MCF 10A (cell line): Measurements from ENCODE around the gene IL31. TPM values are rescaled to one million over a fixed set of nuclear protein-coding genes. Genes with fewer than 3 reads are reported as not detected.
A peak's percentile ranks its signal among the peaks of the same experiment; 100 is the strongest.
"Not testable (repeated sequence)": the region's sequence is repeated elsewhere in the genome, so short reads cannot be mapped to it uniquely, and the experiment has no call there.

Experiments used
- BruUV-seq: library from RNA; stranded (reverse); fragments of 400-500 nt; replicated peaks from 2 replicates; lab custom pipeline; 2021; lab: Mats Ljungman, UMichigan
- CTCF ChIA-PET: fragments of 300-600 bp; sonication (Branson Sonifier 250); formaldehyde crosslinking; extraction: SDS; loops from one replicate; lab custom pipeline; 2021; ENCODE audit warnings: antibody characterized with exemption, inconsistent platforms; lab: Yijun Ruan, JAX
- POLR2A ChIA-PET: fragments of 300-600, 350-650 bp; sonication (Branson Sonifier 250); formaldehyde crosslinking; extraction: SDS; loops from one replicate; lab custom pipeline; 2020; ENCODE audit warnings: antibody characterized with exemption, inconsistent platforms; lab: Yijun Ruan, JAX
- DNase-seq: peaks from one replicate; pipeline ENCODE4 v3.0.0-alpha.2; 2018; ENCODE audit not compliant: unreplicated experiment
- H3K27ac Mint-ChIP-seq: one replicate; pipeline ENCODE4 v1.8.0; 2022; ENCODE audit warnings: mild to moderate bottlenecking, low read depth, mixed read lengths; ENCODE audit not compliant: unreplicated experiment
- H3K27me3 Mint-ChIP-seq: one replicate; pipeline ENCODE4 v1.8.0; 2022; ENCODE audit warnings: mixed read lengths; ENCODE audit not compliant: insufficient read depth, unreplicated experiment
- H3K36me3 Mint-ChIP-seq: one replicate; pipeline ENCODE4 v1.8.0; 2022; ENCODE audit warnings: mild to moderate bottlenecking, moderate library complexity, mixed read lengths; ENCODE audit not compliant: insufficient read depth, unreplicated experiment
- H3K4me1 Mint-ChIP-seq: one replicate; pipeline ENCODE4 v1.8.0; 2022; ENCODE audit warnings: mixed read lengths; ENCODE audit not compliant: insufficient read depth, unreplicated experiment
- H3K4me3 Mint-ChIP-seq: one replicate; pipeline ENCODE4 v1.8.0; 2022; ENCODE audit warnings: mild to moderate bottlenecking, moderate library complexity, mixed read lengths; ENCODE audit not compliant: unreplicated experiment
- H3K9me3 Mint-ChIP-seq: one replicate; pipeline ENCODE4 v1.8.0; 2022; ENCODE audit warnings: mixed read lengths; ENCODE audit not compliant: unreplicated experiment
- intact Hi-C: fragments of 100-400 bp; cut with micrococcal nuclease; formaldehyde crosslinking; loops from 2 replicates; pipeline ENCODE4 v1.14.1; 2022
- total RNA-seq: library from RNA; stranded (reverse); gene quantifications from 2 replicates; pipeline ENCODE4 v1.2.3, GENCODE V29; 2022
- TF ChIP-seq, protein P1 (sequence below): fragments of 200-600 bp; IDR thresholded peaks from one replicate; pipeline ENCODE4 v1.8.0; 2022; ENCODE audit warnings: antibody characterized with exemption, mild to moderate bottlenecking; ENCODE audit not compliant: unreplicated experiment

Gene IL31
- total RNA-seq, 1 experiment from 2014 or later, result not detected

DNA sequence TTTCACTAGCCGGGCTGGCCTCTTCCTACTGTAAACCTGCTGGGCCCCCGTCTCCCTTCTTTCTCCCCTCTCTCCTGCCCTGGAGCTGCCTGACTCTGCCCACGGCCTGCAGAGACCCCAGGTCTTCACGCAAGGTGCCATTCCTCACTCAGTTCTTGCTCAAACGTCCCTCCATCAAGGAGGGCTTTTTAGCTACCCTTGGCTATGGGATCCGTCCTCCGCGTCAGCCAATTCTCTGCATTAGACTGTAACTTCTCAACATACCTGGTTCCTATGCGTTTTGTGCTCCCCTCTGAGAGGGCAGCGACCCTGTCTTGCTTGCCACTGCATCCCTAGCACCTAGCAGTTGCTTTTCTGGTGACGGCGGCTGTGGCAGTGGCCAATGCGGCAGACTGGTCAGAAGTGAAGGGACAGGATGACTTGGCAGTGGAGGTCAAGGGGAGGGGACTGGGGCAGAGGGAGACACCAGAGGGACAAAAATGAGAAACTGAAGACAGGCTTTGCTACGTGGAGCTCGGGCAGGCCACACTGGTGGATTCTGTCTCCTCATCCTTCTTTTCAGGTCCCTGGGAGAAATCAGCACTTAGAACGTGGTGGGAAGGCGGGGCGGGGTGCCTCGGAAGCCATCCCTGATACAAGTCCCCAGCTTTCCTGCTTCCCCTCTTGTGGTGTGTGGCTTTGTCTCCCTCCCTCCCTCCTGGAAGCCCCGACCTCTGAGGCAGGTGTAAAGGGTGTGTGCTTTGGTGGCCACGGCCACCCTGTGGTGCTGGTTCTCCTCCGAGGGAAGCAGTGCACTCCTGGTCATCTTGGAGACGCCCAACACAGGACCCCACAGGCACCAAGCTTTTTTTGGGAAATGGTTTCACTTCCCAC is 31.3 kb upstream of the IL31 start:
- CTCF ChIA-PET, result interaction anchor here (0.6 to 1.2 kb wide), 2 partner anchors 10 to 700 kb away, joined by 3 to 4 read pairs; no protein-coding TSS in a partner anchor
- Mint-ChIP-seq H3K27ac (no peak overlapping the region), H3K36me3 (peaks cover 48% of the 10 kb centered on the region), H3K4me1 (peaks cover 6% of the 10 kb centered on the region), H3K4me3 (peak overlapping the region; percentile 59), H3K9me3 (no peaks in the 10 kb centered on the region), H3K27me3 (no peaks in the 10 kb centered on the region)
- POLR2A ChIA-PET, result interaction anchor here (0.7 to 5.1 kb wide), 4 partner anchors 10 to 19 kb away, joined by 4 to 23 read pairs (median 4); partner anchors contain the start of gene DIABLO
- intact Hi-C loops, result no loop called here
- DNase-seq, result no peak
- BruUV-seq, result no TSS peak
- TF ChIP-seq, protein P1, sequence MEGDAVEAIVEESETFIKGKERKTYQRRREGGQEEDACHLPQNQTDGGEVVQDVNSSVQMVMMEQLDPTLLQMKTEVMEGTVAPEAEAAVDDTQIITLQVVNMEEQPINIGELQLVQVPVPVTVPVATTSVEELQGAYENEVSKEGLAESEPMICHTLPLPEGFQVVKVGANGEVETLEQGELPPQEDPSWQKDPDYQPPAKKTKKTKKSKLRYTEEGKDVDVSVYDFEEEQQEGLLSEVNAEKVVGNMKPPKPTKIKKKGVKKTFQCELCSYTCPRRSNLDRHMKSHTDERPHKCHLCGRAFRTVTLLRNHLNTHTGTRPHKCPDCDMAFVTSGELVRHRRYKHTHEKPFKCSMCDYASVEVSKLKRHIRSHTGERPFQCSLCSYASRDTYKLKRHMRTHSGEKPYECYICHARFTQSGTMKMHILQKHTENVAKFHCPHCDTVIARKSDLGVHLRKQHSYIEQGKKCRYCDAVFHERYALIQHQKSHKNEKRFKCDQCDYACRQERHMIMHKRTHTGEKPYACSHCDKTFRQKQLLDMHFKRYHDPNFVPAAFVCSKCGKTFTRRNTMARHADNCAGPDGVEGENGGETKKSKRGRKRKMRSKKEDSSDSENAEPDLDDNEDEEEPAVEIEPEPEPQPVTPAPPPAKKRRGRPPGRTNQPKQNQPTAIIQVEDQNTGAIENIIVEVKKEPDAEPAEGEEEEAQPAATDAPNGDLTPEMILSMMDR, result no peak

DNA sequence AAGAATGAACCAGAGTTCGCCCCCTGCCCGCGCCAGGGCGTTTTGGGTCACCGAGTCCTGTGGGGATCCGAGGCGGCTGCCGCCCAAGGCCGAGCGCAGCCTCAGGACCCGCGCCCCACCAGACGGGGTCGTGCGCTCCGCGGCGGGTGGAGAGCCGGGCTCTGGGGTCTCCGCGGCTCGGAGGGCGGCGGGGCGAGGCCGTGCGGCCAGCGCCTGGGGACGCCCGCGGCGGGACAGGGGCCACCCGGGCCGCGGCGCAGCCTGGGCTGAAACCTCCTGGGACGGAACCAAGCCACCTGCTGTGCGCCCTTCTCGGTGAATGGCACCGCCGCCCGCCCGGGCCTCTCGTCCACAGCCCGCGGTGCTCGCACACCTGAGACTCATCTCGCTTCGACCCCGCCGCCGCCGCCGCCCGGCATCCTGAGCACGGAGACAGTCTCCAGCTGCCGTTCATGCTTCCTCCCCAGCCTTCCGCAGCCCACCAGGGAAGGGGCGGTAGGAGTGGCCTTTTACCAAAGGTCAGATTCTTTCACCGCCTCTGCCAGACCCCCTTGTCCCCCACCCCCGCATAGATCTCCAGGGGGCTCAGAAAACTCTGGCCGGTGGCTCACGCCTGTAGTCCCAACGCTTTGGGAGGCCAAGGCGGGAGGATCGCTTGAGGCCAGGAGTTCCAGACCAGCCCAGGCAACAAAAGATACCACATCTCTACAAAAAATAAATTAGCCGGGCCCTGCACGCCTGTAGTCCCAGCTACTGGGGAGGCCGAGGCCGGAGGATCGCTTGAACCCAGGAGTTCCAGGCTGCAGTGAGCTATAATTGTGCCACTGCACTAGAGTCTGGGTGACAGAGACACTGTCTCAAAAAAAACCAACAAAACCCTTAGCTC is 30.4 kb upstream of the IL31 start:
- H3K27ac Mint-ChIP-seq, result no peak overlapping the region
- BruUV-seq, result no TSS peak
- H3K4me3 Mint-ChIP-seq, result peak overlapping the region; percentile 59
- CTCF ChIA-PET, result interaction anchor here (1.2 kb wide), 1 partner anchor 11 kb away, joined by 3 read pairs; no protein-coding TSS in a partner anchor
- POLR2A ChIA-PET, result interaction anchor here (1.0 to 5.1 kb wide), 4 partner anchors 10 to 72 kb away, joined by 5 to 23 read pairs (median 13); partner anchors contain the start of gene DIABLO
- no peak for DNase-seq
- peaks cover 39% of the 10 kb centered on the region for H3K36me3 Mint-ChIP-seq
- H3K9me3 Mint-ChIP-seq, result no peaks in the 10 kb centered on the region
- H3K4me1 Mint-ChIP-seq, result peaks cover 6% of the 10 kb centered on the region
- intact Hi-C loops, result no loop called here
- H3K27me3 Mint-ChIP-seq, result no peaks in the 10 kb centered on the region
- TF ChIP-seq, protein P1, result no peak

DNA sequence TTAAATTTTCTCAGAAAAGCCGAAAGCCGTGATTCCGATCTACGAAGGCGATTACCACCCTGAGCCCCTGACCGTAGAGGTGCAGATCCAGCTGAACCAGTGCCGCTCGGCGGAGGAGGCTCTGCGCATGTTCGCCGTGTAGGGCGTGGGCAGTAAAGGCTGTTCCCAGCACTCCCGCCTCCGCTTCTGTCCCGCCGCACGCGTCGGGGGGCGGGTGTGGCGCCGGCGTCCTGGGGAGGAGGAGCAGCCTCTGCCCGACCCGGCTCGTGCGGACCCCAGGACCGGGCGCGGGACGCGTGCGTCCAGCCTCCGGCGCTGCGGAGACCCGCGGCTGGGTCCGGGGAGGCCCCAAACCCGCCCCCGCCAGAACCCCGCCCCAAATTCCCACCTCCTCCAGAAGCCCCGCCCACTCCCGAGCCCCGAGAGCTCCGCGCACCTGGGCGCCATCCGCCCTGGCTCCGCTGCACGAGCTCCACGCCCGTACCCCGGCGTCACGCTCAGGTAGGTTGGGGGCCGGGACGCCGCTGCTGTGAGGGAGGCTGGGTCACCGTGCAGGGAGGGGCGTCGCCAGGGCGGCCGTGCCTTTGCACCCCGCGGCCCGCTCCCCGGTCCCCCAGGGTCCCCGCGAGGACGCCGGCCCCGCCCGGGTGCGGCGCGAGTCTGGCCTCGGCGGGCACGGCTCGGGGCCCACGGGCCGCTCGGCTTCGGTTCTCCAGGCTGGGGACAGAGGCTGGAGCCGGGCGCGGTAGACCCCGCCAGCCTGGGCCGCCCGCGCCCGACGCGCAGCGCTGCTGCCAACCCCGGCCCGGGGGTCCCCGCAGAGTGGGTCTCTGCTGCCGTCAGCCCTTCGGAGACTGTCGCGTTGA is 29.5 kb upstream of the IL31 start, which contains the start of gene B3GNT4:
Gene B3GNT4, plus strand, starts transcription at position 409 of the 866 bp plus-strand sequence. CDS start 910 bp downstream, outside the sequence.
- Mint-ChIP-seq H3K4me1 (peaks cover 6% of the 10 kb centered on the region), H3K27ac (no peak within 1 kb of the TSS), H3K4me3 (peak within 1 kb of the TSS; percentile 77), H3K9me3 (no peaks in the 10 kb centered on the region), H3K27me3 (no peaks in the 10 kb centered on the region), H3K36me3 (peaks cover 32% of the 10 kb centered on the region)
- POLR2A ChIA-PET, result interaction anchor here (1.0 to 2.0 kb wide), 5 partner anchors 9 to 125 kb away, joined by 3 to 19 read pairs (median 5); partner anchors contain the start of gene DIABLO
- intact Hi-C loops, result no loop called here
- peak; percentile 62 for DNase-seq
- TF ChIP-seq, protein P1, result no peak
- no TSS peak for BruUV-seq
- CTCF ChIA-PET, result interaction anchor here (0.5 to 3.1 kb wide), 3 partner anchors 13 to 263 kb away, joined by 3 to 10 read pairs (median 4); no protein-coding TSS in a partner anchor

DNA sequence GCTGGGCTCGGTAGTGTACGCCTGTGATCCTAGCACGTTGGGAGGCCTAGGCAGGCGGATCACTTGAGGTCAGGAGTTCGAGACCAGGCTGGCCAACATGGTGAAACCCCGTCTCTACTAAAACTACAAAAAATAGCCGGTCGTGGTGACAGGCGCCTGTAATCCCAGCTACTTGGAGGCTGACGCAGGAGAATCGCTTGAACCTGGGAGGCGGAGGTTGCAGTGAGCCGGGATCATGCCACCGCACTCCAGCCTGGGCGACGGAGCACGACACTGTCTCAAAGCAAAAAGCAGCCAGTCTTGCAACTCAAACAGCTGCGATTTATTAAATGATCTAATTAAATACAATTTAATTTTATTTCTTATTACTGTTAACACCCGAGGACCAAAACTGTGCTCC is 28.8 kb upstream of the IL31 start:
- peaks cover 24% of the 10 kb centered on the region for H3K36me3 Mint-ChIP-seq
- BruUV-seq, intact Hi-C loops, H3K27ac Mint-ChIP-seq, H3K4me1 Mint-ChIP-seq, H3K9me3 Mint-ChIP-seq, H3K27me3 Mint-ChIP-seq, DNase-seq: not testable (repeated sequence)
- H3K4me3 Mint-ChIP-seq, result peak overlapping the region; percentile 77
- CTCF ChIA-PET, result interaction anchor here (0.9 to 3.1 kb wide), 2 partner anchors 12 to 81 kb away, joined by 4 to 10 read pairs; no protein-coding TSS in a partner anchor
- POLR2A ChIA-PET, result interaction anchor here (1.0 to 2.0 kb wide), 4 partner anchors 9 to 125 kb away, joined by 3 to 19 read pairs (median 4); partner anchors contain the start of gene DIABLO
